Activated CD8-positive, alpha-beta memory T cell treated with anti-CD3 and anti-CD28 coated beads, Interleukin-2, amount 50 U/mL, for 48 hours (primary cell): ENCODE data around the gene DIAPH3.
"Not testable (repeated sequence)": the region's sequence is repeated elsewhere in the genome, so short reads cannot be mapped to it uniquely, and the experiment has no call there.

Experiments
- DNase-seq: peaks from one replicate; pipeline ENCODE4 v3.0.0-alpha.2; 2020

The DIAPH3 gene

GRCh38 chr13:60091573-60091972, 72.2 kb downstream of the DIAPH3 start:
- DNase-seq: no peak

GRCh38 chr13:60090574-60090973, 73.2 kb downstream of the DIAPH3 start:
- DNase-seq: no peak

DNA sequence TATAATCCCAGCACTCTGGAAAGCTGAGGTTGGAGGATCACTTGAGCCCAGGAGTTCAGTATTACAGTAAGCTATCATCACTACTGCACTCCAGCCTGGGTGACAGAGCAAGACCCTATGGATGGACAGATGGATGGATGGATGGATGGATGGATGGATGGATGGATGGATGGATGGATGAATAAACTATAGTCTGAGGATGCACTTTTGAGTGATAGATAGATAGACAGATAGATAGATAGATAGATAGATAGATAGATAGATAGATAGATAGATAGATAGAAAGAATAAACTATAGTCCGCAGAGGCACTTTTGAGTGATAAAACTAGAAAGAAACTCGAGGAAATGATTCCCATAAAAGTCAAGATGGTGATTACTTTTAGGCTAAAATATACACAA, 79.9 kb downstream of the DIAPH3 start:
- not testable (repeated sequence) for DNase-seq

DNA sequence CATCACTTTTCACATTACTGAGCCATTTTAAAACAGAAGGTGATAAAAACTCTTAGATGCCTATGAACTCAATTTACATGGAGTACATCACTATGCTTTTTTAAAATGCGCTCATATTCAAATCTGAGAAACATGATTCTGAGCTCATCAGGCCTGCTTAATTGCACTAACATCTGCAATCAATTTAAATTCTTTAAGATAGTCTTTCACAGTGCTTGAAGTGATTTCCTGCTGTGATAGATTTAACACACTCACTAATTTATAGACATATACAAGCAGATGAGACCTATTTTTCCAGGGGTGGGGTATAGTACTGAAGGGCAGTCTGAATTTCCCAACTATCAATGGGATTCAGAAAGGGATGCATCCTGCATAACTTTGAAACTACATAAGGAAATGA, 82.9 kb downstream of the DIAPH3 start:
- DNase-seq: no peak

GRCh38 chr13:60078226-60078625, 85.5 kb downstream of the DIAPH3 start:
- no peak for DNase-seq

DNA sequence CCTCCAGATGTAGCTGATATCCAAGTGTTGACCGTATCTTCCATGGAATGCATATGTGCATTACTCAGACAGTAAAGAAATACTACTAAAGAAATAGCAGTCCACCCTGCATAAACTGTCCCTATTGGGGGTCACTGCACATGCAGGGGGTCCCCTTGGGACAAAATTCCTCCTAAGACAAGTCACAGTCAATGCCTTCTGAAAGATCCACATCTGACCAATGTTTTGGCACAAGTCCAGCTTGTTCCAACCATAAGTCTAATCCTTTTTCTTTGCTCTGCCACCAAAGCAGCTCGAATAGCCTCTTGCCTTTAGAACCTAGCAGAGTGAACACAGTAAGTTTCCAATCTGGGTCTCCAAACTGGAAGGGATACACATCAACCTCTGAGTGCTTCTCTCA, 87.9 kb downstream of the DIAPH3 start:
- DNase-seq: no peak

DNA sequence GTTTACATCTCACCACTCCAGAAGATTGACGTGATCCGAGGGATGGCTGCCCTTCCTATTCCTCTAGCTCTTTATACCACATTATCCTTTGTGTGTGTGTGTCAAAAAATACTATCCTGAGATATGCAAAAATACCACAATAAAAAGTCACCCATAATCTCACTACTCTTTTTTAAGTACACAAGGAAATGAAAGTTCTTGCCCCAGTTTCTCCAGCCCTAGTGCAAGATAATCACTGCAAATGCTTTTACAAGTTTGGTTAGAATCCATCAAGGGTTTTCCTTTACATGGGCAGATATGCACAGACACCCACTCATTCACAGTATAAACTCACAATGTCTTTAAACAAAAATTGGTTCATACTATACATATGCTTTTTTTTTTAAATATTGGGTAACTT, 89.3 kb downstream of the DIAPH3 start:
- DNase-seq: no peak

GRCh38 chr13:60066226-60066625, 97.5 kb downstream of the DIAPH3 start:
- no peak for DNase-seq

GRCh38 chr13:60062502-60062901, 101.2 kb downstream of the DIAPH3 start:
- DNase-seq: no peak

DNA sequence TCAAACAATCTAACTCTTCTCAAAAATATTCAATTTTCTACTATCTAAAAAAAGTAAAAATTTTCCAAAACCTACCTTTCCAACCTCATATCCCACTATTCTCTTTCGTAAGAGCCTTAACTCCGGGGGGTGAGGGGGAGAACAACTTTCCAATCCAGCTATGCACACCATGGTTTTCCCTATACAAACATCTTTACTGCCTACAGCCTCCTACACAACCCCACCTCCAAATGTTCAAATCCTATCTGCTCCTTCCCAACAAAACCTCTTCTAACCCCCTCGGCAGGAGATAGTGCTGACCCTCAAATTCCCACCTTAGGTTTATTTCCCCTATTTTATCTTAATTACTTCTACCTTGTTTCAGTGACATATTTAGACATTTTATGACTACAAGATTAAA, 102.0 kb downstream of the DIAPH3 start:
- DNase-seq: no peak

DNA sequence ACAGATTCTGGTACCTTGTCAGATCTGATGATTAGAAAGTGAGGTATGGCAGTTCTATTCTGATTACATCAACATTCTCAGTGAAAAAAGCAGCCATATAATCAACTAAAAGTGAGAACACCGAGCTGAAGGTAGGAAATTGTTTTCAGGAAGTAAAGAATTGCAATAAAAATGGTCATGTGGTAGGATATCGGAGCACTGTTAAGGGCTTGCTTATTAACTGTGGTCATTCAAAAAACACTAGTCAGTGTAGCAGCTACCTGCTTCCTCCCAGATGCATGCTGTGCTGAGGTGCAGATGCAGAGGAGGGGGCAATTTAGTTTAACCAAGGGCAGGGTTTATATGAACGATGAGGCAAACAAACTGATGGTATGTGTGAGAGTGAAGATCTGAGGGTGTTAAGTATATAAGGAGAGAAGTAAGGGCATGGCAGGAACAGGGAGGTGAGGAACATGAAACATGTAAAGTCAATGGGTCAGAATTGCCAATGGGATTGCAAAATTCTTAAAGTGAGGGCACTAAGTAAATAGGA, 111.9 kb downstream of the DIAPH3 start:
- DNase-seq: no peak

DNA sequence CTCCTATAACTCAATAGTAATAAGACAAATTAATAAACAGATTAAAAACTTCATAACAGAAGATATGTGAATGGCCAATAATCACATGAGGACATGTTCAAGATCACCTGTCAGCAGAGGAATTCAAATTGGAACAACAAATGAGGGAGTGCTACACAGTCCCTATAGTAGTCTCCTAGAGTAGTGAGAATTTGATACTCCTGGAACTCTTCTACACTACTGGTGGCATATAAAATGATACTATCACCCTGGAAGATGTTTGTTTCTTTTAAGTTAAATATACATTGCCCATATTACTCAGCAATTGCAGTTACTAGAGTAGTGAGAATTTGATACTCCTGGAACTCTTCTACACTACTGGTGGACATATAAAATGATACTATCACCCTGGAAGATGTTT, 115.4 kb downstream of the DIAPH3 start:
- not testable (repeated sequence) for DNase-seq

DNA sequence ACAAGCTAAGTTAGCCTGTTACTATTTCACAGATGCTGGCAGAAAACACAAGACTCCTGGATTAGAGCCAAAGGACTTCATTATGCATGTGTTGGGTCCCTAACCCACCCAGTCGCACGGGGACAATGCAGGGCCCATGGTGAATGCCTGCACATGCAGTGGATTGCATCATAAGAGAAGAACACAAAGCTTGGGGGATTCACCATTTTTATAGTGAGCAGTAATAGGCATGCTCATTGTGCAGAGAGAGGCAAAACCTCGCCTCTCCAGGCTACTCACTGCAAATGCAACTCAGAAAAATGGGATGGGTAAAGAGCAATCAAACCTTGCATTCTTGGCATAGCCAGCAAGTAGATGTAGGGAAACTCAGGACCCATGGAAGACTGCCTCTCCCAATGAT, 115.8 kb downstream of the DIAPH3 start:
- DNase-seq: no peak

DNA sequence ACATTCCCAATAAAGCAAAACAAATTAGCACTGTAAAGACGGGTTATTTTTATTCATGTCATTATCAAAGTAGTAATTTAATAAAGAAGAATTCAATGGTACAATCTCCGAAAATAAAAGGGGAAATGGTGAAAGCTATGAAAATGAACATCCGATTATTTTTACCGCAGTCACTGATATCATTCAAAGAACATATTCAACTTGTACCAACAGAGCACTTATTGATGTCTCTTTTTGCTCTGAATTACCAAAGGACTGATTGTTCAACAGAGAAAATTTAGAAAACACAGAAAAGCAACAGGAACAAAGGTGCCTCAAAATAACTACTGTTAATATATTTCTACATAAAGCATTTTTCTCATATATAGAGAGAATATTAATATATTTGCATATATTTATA, 119.4 kb downstream of the DIAPH3 start:
- DNase-seq: no peak

- DNase-seq: no peak
These were observed 120.5 kb downstream of the DIAPH3 start for GRCh38 chr13:60043262-60043661.

DNA sequence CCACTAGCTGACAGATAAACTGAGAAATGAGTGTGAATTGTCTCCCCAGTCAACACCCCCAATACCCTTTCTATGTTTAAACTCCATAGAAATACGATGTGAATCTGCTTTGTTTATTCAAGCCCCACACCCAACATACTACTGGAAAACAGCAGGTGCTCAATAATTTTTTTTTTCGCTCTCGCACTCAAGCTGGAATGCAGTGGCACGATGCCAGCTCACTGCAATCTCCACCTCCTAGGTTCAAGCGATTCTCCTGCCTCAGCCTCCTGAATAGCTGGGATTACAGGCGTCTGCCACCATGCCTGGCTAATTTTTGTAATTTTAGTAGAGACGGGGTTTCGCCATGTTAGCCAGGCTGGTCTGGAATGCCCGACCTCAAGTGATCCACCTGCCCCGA, 123.1 kb downstream of the DIAPH3 start:
- not testable (repeated sequence) for DNase-seq

DNA sequence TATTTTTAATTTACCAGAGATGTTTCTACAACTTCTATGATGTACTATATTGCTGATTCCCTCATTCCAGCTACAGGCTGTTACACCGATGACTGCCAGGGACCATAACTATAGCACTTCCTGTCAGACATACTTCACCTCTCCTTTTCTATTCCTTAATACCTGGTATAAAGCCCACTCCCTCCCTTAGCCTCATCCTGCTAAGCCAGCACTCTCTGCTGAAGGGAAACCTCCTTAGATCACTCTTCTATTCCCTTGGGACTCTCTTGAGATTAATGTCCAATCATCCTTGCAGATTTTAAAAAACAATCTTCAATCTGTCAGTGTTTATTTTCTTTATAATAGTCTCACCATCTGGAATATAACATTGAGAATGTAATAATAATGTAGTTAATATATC, 127.9 kb downstream of the DIAPH3 start:
- no peak for DNase-seq

- DNase-seq: no peak
These were observed 130.9 kb downstream of the DIAPH3 start for GRCh38 chr13:60032851-60033250.

DNA sequence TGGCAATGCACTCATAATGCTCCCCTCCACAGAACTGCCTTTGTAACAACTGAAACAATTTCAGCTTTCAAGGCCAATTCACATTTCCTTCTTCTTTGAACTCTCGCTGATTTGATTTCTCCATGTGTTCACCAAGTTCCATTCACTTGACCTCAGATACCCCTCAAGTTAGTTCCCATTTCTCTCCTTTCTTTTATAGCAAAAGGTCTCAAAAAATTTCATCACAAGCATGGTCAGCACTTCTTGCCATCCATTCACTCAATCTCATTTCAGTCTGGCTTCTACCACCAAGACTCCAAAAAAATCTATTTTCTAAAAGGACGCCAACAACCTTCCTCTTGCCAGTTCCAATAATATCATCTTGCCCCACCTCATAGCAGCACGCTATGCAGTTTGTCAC, 135.7 kb downstream of the DIAPH3 start:
- DNase-seq: no peak

GRCh38 chr13:60026286-60026685, 137.4 kb downstream of the DIAPH3 start:
- DNase-seq: no peak

DNA sequence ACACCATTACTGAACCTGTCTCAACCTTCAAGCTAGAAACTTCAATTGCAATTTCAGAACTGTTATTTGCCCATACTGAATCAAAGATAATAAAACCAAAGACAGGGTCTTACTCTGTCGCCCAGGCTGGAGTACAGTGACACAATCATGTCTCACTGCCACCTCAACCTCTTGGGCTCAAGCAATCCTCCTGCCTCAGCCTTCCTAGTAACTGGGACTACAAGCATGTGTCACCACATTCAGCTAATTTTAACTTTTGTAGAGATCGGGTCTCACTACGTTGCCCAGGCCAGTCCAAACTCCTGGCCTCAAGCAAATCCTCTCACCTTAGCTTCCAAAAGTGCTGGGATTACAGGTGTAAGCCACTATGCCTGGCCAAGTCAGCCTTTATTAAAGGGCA, 143.4 kb downstream of the DIAPH3 start:
- DNase-seq: no peak

DNA sequence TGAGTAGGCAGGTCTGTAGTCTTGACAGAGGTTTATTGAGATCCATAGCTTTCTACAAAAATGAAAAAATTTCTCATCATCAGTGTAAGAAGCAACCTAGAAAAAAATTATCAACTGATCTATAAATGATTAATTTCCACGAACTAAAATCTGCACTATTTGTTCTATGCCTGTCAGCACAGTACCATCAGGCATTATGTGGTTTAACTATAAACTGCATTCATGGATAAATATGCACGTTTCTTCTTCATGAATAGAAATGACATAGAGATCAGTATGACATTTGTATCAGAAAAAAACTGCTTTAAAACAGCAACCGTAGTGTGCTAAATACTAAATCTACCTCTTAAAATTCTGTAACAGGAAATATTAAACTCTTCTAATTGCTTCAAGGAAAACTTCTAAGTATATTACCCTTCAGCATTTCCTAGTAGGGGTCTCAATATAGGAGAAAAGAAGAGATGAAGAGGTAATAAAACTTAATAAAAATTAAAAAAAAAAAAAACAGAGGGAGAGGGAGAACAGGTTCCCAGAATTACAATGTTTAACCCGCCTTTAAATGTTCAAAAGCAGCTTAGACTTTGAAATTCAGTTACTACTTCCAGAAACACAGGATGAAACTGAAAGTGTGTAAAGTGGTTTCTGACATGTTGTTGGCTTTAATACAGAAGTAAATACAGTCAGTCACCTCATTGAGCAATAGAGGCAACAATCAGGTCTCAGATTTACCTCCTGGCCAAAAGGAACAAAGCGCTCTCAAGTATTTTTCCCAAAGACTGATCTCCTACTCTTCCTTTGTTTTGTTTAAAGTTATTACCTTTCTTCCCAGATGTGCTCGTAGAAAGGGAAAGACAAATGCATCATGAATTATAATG, 144.4 kb downstream of the DIAPH3 start:
- no peak for DNase-seq

DNA sequence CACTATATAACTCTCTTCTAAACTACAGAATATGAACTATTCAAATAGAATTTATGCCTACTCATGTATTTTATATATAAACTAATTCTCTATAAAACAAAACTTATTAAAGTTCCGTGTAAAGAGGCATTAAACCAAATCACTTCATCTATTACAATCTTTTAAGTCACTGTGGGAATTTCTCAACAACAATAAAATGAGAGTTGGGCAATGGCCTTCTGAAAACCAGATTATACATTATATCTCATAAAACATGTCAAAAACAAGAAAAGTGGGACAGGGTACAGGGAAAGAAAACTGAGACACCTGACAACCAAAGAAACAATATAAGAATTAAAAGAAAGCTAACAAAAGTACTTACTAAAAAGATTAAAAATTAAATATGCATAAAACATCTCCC, 145.2 kb downstream of the DIAPH3 start:
- DNase-seq: no peak

- no peak for DNase-seq
These were observed 147.5 kb downstream of the DIAPH3 start for GRCh38 chr13:60016229-60016628.

DNA sequence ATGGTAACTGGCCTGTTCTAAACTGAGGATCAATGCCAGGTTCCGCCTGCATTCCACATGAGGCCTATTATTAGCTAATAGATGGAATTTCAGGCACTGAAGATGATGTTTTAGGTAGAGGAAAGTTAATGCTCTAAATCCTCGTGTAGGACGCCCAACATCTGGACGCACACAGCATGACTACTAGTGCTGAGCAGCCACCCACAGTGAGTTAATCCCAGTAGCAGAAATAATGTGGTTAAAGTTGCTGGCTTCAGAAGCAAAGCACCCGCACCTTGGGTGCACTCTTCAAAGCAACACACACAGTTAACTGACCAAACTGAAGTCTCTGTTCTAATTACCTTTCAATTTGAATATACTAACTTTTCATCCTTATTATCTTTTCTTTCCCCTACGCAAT, 150.6 kb downstream of the DIAPH3 start:
- DNase-seq: no peak
